Pulmonary artery endothelial cell (primary cell): ENCODE results near the gene RABL6. TPM values are rescaled to one million over a fixed set of nuclear protein-coding genes. Genes with fewer than 3 reads are reported as not detected.
"Not testable (repeated sequence)": the region's sequence is repeated elsewhere in the genome, so short reads cannot be mapped to it uniquely, and the experiment has no call there.

Experiments
- DNase-seq: peaks from one replicate; pipeline ENCODE4 v3.0.0-alpha.2; 2011; ENCODE audit warnings: low read depth, low spot score
- total RNA-seq: library from RNA; depleted of rRNA; stranded (reverse); fragments of >200 nt; gene quantifications from 2 replicates; pipeline ENCODE4 v1.2.3, GENCODE V29; 2014

The RABL6 gene
- total RNA-seq, 1 donor from 2014 or later: 96.1 TPM

GRCh38 chr9:136835162-136835931 is 27.6 kb downstream of the RABL6 start:
- DNase-seq: no peak

GRCh38 chr9:136835932-136836904 is 28.5 kb downstream of the RABL6 start:
- no peak for DNase-seq

DNA sequence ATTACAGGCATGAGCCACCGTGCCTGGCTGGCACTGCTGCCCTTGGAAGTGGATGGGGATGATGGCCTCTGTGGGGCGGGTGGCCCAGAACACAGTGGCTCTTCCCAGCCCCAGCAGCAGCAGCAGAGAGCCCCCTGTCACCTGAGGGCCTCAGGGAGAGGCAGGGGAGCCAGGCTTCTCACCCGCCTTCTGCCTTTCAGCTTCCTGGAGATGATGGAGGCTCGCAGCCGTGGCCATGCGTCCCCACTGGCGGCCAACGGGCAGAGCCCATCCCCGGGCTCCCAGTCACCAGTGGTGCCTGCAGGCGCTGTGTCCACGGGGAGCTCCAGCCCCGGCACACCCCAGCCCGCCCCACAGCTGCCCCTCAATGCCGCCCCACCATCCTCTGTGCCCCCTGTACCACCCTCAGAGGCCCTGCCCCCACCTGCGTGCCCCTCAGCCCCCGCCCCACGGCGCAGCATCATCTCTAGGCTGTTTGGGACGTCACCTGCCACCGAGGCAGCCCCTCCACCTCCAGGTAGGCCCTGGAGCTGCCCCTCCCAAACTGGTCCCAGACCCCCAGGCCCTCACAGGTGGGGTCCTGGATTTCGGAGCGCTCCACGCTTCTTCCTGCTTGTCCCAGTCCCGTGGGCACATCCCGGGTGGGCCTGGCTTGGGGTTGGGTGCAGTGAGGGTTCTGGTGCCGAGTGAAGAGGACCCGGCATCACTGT is 29.6 kb downstream of the RABL6 start:
- no peak for DNase-seq

GRCh38 chr9:136837856-136838277 is 30.1 kb downstream of the RABL6 start:
- DNase-seq: not testable (repeated sequence)

DNA sequence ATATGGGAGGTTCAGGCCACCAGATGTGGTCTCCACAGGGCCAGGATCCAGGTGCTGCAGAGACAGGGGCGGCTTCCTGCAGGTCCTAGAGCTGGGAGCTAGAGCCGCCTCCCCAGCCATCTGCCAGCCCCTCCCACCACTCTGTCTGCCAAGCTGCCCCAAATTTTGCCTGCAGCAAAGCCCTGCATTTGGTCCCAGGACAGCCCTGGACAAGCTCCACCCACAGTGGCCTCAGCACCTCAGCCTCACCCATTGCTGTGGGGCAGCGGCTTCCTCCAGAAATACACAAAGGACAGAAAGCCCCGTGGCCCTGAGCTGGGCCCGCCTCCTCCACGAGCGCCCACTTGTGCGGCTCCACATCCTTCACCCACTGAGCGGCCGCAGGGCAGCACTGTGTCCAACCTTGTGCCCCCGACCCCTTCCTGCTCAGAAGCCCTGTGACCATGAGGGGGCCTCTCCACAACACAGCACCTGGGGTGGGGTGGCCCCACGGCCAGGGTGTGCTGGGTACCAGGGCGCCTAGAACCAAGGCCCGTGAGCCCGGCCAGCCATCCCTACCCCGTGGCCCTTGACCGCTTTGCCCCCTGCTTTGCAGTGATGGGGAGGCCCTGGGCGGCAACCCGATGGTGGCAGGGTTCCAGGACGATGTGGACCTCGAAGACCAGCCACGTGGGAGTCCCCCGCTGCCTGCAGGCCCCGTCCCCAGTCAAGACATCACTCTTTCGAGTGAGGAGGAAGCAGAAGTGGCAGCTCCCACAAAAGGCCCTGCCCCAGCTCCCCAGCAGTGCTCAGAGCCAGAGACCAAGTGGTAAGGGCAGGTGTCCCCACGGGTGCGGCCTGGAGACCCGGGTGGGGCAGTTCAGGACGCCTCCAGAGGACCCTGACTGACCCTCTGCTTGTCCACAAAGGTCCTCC is 30.8 kb downstream of the RABL6 start:
- DNase-seq: no peak

DNA sequence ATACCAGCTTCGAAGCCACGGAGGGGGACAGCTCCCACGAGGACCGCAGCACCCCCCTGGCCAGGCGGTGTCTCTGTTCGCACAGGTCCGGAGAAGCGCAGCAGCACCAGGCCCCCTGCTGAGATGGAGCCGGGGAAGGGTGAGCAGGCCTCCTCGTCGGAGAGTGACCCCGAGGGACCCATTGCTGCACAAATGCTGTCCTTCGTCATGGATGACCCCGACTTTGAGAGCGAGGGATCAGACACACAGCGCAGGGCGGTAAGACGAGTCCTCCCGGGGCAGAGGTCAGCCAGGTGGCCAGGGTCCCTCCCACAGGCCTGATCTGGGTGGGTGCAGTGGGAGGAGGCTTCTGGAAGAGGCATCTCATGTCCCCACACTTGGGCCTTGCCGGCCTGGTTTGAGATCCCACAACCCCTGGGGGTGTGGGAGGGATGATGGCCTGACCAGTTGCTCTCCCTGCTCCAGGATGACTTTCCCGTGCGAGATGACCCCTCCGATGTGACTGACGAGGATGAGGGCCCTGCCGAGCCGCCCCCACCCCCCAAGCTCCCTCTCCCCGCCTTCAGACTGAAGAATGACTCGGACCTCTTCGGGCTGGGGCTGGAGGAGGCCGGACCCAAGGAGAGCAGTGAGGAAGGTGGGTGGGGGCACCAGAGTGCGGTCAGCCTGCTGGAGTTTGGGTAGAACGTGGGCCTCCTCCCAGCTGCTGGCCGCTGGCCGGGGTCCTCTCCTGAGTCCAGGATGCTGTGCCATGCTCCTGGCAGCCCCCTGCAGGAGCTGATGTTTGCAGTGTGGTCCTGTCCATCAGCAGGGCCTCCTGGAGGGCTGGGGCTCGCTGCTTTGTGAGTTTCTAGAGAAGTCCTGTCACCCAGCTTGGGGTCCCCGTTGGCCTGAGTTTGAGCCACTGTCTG is 31.7 kb downstream of the RABL6 start:
- DNase-seq: no peak

DNA sequence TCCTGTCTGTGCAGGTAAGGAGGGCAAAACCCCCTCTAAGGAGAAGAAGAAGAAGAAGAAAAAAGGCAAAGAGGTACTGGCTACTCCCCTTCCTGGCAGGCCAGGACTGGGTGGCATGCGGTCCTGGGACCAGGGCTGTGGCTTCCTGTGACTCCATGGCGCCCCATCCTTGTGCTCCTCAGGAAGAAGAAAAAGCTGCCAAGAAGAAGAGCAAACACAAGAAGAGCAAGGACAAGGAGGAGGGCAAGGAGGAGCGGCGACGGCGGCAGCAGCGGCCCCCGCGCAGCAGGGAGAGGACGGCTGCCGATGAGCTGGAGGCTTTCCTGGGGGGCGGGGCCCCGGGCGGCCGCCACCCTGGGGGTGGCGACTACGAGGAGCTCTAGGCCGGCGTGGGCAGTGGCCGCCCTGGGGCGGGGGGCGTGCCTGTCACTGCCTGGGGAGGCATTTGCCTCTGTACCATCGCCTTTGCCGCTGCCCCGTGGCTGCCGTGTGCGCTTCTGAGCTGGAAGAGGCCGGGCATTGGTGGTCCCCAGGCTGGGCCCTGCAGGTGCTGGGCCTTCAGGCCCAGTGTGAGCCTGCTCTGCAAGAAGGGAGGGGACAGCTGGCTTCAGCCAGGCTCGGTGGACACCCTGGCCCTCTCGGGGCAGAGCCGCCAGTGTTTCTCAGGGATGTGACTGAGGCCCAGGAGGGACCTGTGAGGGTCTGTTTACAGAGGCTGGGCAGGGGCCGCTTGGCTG is 32.6 kb downstream of the RABL6 start:
- no peak for DNase-seq

- DNase-seq: no peak
These were observed 33.3 kb downstream of the RABL6 start for GRCh38 chr9:136840877-136841645.

DNA sequence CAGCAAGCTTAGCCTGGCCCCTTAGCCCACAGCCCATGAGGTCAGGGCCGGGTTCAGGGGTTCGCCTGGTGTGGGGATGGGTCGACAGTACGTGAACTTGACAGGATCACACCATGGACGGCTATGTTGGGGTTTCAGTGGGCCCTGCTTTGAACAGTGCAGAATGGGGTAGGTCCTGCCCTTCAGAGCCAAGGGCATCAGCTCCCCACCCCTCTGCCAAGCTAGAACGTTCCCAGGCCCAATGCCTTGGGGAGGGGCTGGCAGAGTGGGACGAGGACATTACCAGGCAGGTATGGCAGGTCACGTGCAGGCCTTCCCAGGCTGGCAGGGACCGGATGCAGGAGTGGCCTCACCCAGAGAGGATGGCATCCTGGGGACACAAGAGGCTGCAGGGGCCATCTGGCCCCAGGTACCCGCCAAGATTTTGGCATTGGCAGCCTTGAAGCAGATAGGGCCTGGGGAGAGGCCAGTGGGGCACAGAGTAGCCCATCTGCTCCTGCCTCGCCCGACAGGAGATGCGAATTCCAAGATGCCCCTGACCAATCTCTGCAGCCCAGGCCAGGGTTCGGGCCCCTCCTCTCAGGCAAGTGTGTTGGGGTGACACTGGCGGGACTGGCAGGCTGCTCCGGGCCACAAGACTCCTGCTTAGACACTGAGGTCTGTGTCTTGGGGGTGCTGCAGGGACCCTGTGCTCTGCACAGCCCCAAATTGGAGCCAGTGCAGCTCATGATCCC is 34.1 kb downstream of the RABL6 start:
- DNase-seq: not testable (repeated sequence)

DNA sequence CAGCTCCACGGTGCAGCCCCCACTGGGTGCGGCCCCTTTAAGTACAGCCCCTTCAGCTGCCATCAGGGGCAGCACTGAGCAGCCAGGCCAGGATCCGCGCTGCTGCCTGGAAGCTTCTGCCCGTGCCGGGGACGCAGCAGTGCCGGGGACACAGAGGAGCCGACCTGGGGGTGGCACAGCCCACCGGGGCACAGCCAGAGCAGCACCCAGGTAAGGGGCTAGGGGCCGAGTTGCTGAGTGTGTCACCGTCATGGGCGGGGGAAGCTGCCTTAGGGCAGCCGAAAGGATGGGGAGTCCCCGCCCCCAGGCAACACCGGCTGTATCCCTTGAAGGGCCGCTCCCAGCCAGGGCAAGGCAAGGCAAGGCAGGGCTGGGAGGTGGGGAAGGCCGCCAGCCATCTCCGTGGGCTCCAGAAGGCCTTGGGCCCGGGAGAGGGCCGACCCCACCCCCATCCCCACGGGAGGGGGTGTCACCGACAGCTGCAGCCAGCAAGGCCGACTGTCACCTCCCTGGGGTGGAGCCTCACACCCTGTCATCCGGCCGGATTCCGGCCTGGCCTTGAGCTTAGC is 34.7 kb downstream of the RABL6 start, which contains the start of gene AJM1:
TSS of gene AJM1 (plus strand) at position 99 of the 569 bp plus-strand sequence. CDS start 1,937 bp downstream, outside the sequence.
- peak; percentile 29 for DNase-seq

GRCh38 chr9:136843159-136843800 is 35.5 kb downstream of the RABL6 start:
- DNase-seq: not testable (repeated sequence)

DNA sequence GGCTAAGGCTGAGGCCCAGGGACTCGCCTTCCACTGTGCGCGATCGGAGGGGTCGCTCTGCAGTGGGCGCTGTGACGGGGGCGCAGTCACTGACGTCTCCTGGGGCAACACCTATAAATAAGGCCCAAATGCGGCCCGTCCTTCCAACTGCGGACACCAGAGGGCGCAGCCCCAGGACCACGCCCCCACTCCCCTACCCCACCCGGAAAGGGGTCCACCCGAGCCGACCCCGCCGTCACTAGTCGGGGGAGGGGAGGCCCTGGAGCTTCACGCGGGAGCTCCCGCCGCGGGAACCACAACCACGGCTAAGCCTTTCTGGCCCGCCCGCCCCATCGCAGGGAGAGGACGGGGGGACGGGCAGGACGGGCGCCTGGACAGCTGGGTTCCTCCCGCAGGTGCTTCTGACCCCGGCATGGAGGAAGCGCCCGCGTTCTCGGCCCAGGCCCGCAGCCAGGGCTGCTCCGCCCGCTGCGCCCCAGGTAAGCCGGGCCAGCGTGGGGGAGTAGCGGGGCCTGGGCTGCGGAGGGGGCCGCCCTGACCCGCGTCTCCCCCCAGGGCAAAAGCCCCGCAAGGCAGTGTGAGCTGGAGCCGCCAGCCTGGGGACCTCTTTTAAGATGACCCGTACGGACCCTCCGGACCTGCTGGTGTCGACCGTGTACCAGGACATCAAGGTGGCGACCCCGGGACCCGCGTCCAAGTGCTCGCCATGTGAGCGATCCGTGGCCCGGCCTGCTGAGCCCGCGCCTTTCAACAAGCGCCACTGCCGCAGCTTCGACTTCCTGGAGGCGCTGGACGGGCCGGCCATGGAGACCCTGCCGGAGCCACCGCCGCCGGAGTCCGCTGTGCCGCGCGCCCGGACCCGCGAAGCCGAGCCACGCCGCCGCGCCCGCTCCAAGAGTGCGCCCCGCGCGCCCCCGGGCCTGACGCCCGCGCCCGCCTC is 36.3 kb downstream of the RABL6 start:
- not testable (repeated sequence) for DNase-seq

GRCh38 chr9:136844761-136845464 is 37.2 kb downstream of the RABL6 start:
- DNase-seq: no peak

- DNase-seq: no peak
These were observed 37.9 kb downstream of the RABL6 start for GRCh38 chr9:136845465-136846260.
